ENCODE measurements around the gene ATF6.

DNA sequence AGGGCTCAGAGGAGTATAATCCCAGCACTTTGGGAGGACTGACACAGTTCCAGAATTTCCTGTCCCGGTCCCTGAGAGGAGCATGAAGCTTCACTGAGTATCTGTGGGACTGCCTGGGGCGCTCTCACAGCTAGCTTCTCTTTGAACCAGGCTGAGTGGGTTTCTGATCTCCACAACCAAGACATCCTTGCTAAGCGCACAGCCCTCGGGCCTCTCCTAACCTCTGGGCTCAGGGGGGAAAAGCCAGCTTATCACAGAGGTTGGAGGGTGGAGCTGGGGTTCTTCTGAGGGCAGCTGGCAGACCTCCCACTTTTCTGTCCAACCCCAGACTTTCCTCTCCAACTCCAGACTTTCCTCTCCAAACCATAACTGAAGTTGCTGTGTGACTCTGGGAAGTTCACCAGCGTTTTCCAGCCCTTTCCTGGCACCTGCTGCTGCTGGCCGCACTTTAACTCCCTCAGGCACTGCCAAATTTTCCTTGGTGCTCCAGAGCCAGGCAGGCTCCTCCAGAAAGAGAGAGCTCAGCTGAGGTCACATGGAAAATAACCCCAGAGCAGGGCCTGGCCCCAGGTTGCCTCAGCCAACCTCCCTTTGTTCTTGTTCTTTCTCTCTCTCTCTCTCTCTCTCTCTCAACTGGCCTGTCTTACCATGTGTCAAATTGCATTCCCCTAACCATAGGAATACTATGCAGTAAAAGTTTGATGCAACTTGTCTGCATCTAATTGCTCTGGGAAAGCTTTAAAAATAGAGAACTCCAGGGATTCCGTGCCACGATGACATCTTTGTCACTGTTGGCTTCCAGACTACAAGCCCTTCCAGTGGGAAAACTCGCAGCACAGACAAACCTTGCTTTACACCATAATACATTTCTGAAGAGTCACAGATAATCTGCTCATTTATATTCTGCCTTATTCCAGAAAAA, 208.1 kb downstream of the ATF6 start:
- TF ChIP-seq EZH2 (optimal IDR thresholded peaks at IDR 0.05; ENCODE audit: low read depth, low read length) (no peak), EZH2phosphoT487 (IDR thresholded peaks at IDR 0.05; ENCODE audit: low read length) (no peak)
- TF ChIP-seq, protein P1, sequence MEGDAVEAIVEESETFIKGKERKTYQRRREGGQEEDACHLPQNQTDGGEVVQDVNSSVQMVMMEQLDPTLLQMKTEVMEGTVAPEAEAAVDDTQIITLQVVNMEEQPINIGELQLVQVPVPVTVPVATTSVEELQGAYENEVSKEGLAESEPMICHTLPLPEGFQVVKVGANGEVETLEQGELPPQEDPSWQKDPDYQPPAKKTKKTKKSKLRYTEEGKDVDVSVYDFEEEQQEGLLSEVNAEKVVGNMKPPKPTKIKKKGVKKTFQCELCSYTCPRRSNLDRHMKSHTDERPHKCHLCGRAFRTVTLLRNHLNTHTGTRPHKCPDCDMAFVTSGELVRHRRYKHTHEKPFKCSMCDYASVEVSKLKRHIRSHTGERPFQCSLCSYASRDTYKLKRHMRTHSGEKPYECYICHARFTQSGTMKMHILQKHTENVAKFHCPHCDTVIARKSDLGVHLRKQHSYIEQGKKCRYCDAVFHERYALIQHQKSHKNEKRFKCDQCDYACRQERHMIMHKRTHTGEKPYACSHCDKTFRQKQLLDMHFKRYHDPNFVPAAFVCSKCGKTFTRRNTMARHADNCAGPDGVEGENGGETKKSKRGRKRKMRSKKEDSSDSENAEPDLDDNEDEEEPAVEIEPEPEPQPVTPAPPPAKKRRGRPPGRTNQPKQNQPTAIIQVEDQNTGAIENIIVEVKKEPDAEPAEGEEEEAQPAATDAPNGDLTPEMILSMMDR (IDR thresholded peaks at IDR 0.05; ENCODE audit: low read length) = no peak

All from MM.1S (cell line).